H1 (cell line): ENCODE measurements around the gene ADAM30. TPM values are rescaled to one million over a fixed set of nuclear protein-coding genes. Genes with fewer than 3 reads are reported as not detected.

Experiments
- CHD2 ChIP-seq: IDR thresholded peaks from 2 replicates; pipeline ENCODE4 v1.6.1; 2012; ENCODE audit warnings: low read length, improper control_type of control experiment
- GTF2F1 ChIP-seq: IDR thresholded peaks from 2 replicates; pipeline ENCODE4 v1.6.1; 2012; ENCODE audit warnings: low read depth, low read length, improper control_type of control experiment, borderline replicate concordance
- HDAC6 ChIP-seq: IDR thresholded peaks from one replicate; pipeline ENCODE4 v1.7.1; 2012; ENCODE audit warnings: low read depth, mild to moderate bottlenecking, inconsistent platforms, low read length, moderate library complexity
- KDM5A ChIP-seq: fragments of 200-600 bp; IDR thresholded peaks from 2 replicates; pipeline ENCODE4 v1.7.1; 2012; ENCODE audit warnings: mild to moderate bottlenecking, low read length, inconsistent platforms, mixed read lengths
- MAFK ChIP-seq: IDR thresholded peaks from 2 replicates; pipeline ENCODE4 v1.6.1; 2012; ENCODE audit warnings: low read depth, mild to moderate bottlenecking, improper control_type of control experiment, low read length
- SAP30 ChIP-seq: fragments of 300-600 bp; sonication (generic); IDR thresholded peaks from 2 replicates; pipeline ENCODE4 v1.7.1; 2012; ENCODE audit warnings: low read length, moderate library complexity, mild to moderate bottlenecking, inconsistent platforms; ENCODE audit not compliant: insufficient read depth, insufficient replicate concordance
- SIN3A ChIP-seq, 2 experiments: IDR thresholded peaks in 1 of 2; conservative IDR thresholded peaks in 1 of 2; 2 replicates each; pipeline ENCODE4 v1.6.1; 2011 to 2012; ENCODE audit warnings: low read length in 2 of 2, improper control_type of control experiment in 1 of 2, low read depth in 1 of 2, mild to moderate bottlenecking in 1 of 2
- SUZ12 ChIP-seq: fragments of 200-600 bp; sonication (generic); IDR thresholded peaks from 2 replicates; pipeline ENCODE4 v1.6.1; 2012; ENCODE audit warnings: mild to moderate bottlenecking, inconsistent platforms, low read length, moderate library complexity, mixed read lengths
- TEAD4 ChIP-seq: IDR thresholded peaks from 2 replicates; pipeline ENCODE4 v1.6.1; 2012; ENCODE audit warnings: low read depth, low read length, inconsistent platforms, mixed read lengths
- polyA plus RNA-seq, 7 experiments: library from polyadenylated mRNA; depleted of rRNA in 3 of 7; stranded (reverse) in 5 of 7; unstranded in 2 of 7; fragments of >200 nt in 5 of 7; fragments of 200-250 nt in 2 of 7; gene quantifications; 1 replicate in 5 of 7; 2 replicates in 1 of 7; 4 replicates in 1 of 7; pipeline versions ENCODE4 v1.2.1 to v1.2.3, GENCODE V29; 2011 to 2013; ENCODE audit warnings: missing spikeins in 2 of 7, mixed read lengths in 2 of 7
- total RNA-seq: library from RNA; stranded (reverse); fragmentation: NEBNext Ultra II Directional; extraction: Animal tissue kit (Norgen Biotek cat#: 25700); gene quantifications from 2 replicates; pipeline ENCODE4 v1.2.1, GENCODE V29; 2021

The ADAM30 gene
- total and polyA plus RNA-seq, 2 of the 8 experiments (the other 6 are each of a cell fraction or from before 2014, with no cell fraction given), result not detected

DNA sequence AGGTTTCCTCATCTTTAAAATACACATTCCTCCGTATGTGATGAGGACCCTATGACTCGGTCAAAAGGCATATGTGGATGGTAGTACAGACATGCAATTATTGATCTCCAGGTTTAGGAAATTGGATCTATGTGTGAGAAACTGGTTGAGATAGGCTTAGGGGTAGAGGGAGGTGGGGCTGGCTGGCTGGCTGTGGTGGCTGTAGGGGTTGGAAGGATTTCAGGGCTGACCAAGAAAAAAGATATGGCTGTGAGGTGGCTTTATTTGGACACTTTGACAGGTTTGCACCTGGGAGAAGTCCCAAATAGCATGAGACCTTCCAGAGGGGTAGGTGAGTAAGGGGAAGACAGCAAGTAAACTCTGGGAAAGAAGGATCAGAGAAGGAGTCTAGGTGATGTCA, 39.6 kb upstream of the ADAM30 start (continued):
- TF ChIP-seq GTF2F1, result no peak
- no peak for TF ChIP-seq TEAD4
- no peak for TF ChIP-seq SIN3A (conservative IDR thresholded peaks at IDR 0.05 in 1 of 2, IDR thresholded peaks at IDR 0.05 in 1 of 2; ENCODE audit: low read depth in 1 of 2, low read length in 2 of 2)
- no peak for TF ChIP-seq HDAC6
- TF ChIP-seq MAFK, result no peak
- TF ChIP-seq CHD2, result no peak
- no peak for TF ChIP-seq SAP30
- no peak for TF ChIP-seq KDM5A
- TF ChIP-seq SUZ12, result no peak
